IMR-90 (cell line): ENCODE measurements around the gene VPS54. TPM values are rescaled to one million over a fixed set of nuclear protein-coding genes. Genes with fewer than 3 reads are reported as not detected.
"Not testable (repeated sequence)": the region's sequence is repeated elsewhere in the genome, so short reads cannot be mapped to it uniquely, and the experiment has no call there.

Experiments
- ATAC-seq: fragments of 200-7000 bp; cut with Tn5 transposase; 2 replicates; pipeline ENCODE4 v1.9.1; 2020; ENCODE audit warnings: low read depth, mild to moderate bottlenecking, moderate library complexity
- BruUV-seq: library from RNA; stranded (reverse); fragments of 400-500 nt; replicated peaks from 2 replicates; lab custom pipeline; 2021; lab: Mats Ljungman, UMichigan
- CTCF ChIA-PET: fragments of 300-600 bp; formaldehyde crosslinking; extraction: SDS; loops from one replicate; lab custom pipeline; 2021; ENCODE audit warnings: antibody characterized with exemption; lab: Yijun Ruan, JAX
- POLR2A ChIA-PET: fragments of 300-600 bp; sonication (Branson Sonifier 250); formaldehyde crosslinking; loops from one replicate; lab custom pipeline; 2022; ENCODE audit warnings: antibody characterized with exemption; ENCODE audit not compliant: unreplicated experiment; lab: Charles Lee
- DNase-seq: peaks from one replicate; pipeline ENCODE4 v3.0.0; 2013
- H2AFZ ChIP-seq: replicated peaks from 2 replicates; pipeline ENCODE3; 2013; ENCODE audit warnings: low read length, mild to moderate bottlenecking; ENCODE audit not compliant: poor library complexity
- H2AK5ac ChIP-seq: 2 replicates; pipeline ENCODE4 v1.6.1; 2013; ENCODE audit warnings: low read depth, low read length, inconsistent platforms
- H2AK9ac ChIP-seq: replicated peaks from 2 replicates; pipeline ENCODE3; 2013; ENCODE audit warnings: mild to moderate bottlenecking, low read depth, low read length, moderate library complexity; ENCODE audit not compliant: poor library complexity
- H2BK120ac ChIP-seq: 2 replicates; pipeline ENCODE4 v1.6.1; 2013; ENCODE audit warnings: low read depth, low read length, inconsistent platforms
- H2BK15ac ChIP-seq: 3 replicates; pipeline ENCODE4 v1.6.1; 2013; ENCODE audit warnings: low read depth, low read length, inconsistent platforms
- H2BK20ac ChIP-seq: 2 replicates; pipeline ENCODE4 v1.6.1; 2013; ENCODE audit warnings: low read depth, mild to moderate bottlenecking, inconsistent platforms, low read length, moderate library complexity
- H2BK5ac ChIP-seq: 2 replicates; pipeline ENCODE4 v1.6.1; 2013; ENCODE audit warnings: mild to moderate bottlenecking, low read depth, low read length, inconsistent platforms; ENCODE audit not compliant: poor library complexity, severe bottlenecking
- H3K14ac ChIP-seq: replicated peaks from 2 replicates; pipeline ENCODE4 v1.6.1; 2013; ENCODE audit warnings: low read depth, low read length, inconsistent platforms
- H3K18ac ChIP-seq: 2 replicates; pipeline ENCODE4 v1.6.1; 2013; ENCODE audit warnings: low read depth, low read length, control low read depth
- H3K23ac ChIP-seq: 2 replicates; pipeline ENCODE4 v1.6.1; 2013; ENCODE audit warnings: low read depth, low read length, inconsistent platforms
- H3K27ac ChIP-seq: 2 replicates; pipeline ENCODE4 v1.5.1; 2013; ENCODE audit warnings: mild to moderate bottlenecking, control low read depth, low read length; ENCODE audit not compliant: insufficient read depth
- H3K27me3 ChIP-seq: 2 replicates; pipeline ENCODE4 v1.6.1; 2013; ENCODE audit warnings: low read length; ENCODE audit not compliant: control insufficient read depth, insufficient read depth
- H3K36me3 ChIP-seq: 2 replicates; pipeline ENCODE4 v1.6.1; 2013; ENCODE audit warnings: low read length, mixed read lengths; ENCODE audit not compliant: control insufficient read depth, insufficient read depth
- H3K4ac ChIP-seq: 2 replicates; pipeline ENCODE4 v1.6.1; 2013; ENCODE audit warnings: low read depth, low read length, inconsistent platforms
- H3K4me1 ChIP-seq: 2 replicates; pipeline ENCODE4 v1.6.1; 2013; ENCODE audit warnings: low read length, mixed read lengths; ENCODE audit not compliant: control insufficient read depth, insufficient read depth
- H3K4me2 ChIP-seq: 2 replicates; pipeline ENCODE4 v1.6.1; 2013; ENCODE audit warnings: low read depth, mild to moderate bottlenecking, control low read depth, low read length, moderate library complexity
- H3K4me3 ChIP-seq: 2 replicates; pipeline ENCODE4 v1.5.1; 2013; ENCODE audit warnings: low read depth, mild to moderate bottlenecking, control low read depth, low read length, moderate library complexity; ENCODE audit not compliant: insufficient read depth
- H3K56ac ChIP-seq: 2 replicates; pipeline ENCODE4 v1.6.1; 2013; ENCODE audit warnings: low read length, inconsistent platforms; ENCODE audit not compliant: insufficient read depth; ENCODE audit errors: extremely low read depth
- H3K79me1 ChIP-seq, 2 experiments: 2 replicates each; pipeline ENCODE4 v1.6.1; 2013; ENCODE audit warnings: low read length in 2 of 2, inconsistent platforms in 1 of 2, low read depth in 1 of 2
- H3K9ac ChIP-seq: 2 replicates; pipeline ENCODE4 v1.6.1; 2013; ENCODE audit warnings: low read depth, low read length, control low read depth
- H3K9me1 ChIP-seq: 2 replicates; pipeline ENCODE4 v1.6.1; 2013; ENCODE audit warnings: low read length, inconsistent platforms; ENCODE audit not compliant: insufficient read depth
- H3K9me3 ChIP-seq: 2 replicates; pipeline ENCODE4 v1.6.1; 2013; ENCODE audit warnings: low read length; ENCODE audit not compliant: control insufficient read depth, insufficient read depth
- H4K20me1 ChIP-seq: 2 replicates; pipeline ENCODE4 v1.6.1; 2013; ENCODE audit warnings: low read length, inconsistent platforms; ENCODE audit not compliant: insufficient read depth
- H4K5ac ChIP-seq: 2 replicates; pipeline ENCODE4 v1.6.1; 2013; ENCODE audit warnings: mild to moderate bottlenecking, low read depth, low read length, control low read depth
- H4K8ac ChIP-seq, 2 experiments: 2 replicates each; pipeline ENCODE4 v1.6.1; 2013; ENCODE audit warnings: low read depth in 2 of 2, low read length in 2 of 2, control low read depth in 1 of 2, inconsistent platforms in 1 of 2
- H4K91ac ChIP-seq: 2 replicates; pipeline ENCODE4 v1.6.1; 2013; ENCODE audit warnings: low read depth, low read length, inconsistent platforms; ENCODE audit not compliant: insufficient read depth
- BHLHE40 ChIP-seq: fragments of 150-350 bp; IDR thresholded peaks from 2 replicates; pipeline ENCODE4 v1.6.1; 2016; ENCODE audit warnings: mild to moderate bottlenecking, low read depth, low read length
- MAZ ChIP-seq: IDR thresholded peaks from 2 replicates; pipeline ENCODE4 v1.6.1; 2012; ENCODE audit warnings: low read depth, mild to moderate bottlenecking, low read length, improper control_type of control experiment, moderate library complexity, borderline replicate concordance
- RCOR1 ChIP-seq: IDR thresholded peaks from 2 replicates; pipeline ENCODE4 v1.6.1; 2012; ENCODE audit warnings: mild to moderate bottlenecking, low read length, improper control_type of control experiment; ENCODE audit not compliant: insufficient replicate concordance
- WGBS, 2 experiments: methylation state at CpG; one replicate each; pipeline versions ENCODE4 v1.1.5 to v1.1.7; 2013; ENCODE audit warnings: missing lambda C conversion rate in 2 of 2; ENCODE audit not compliant: insufficient read length in 1 of 2; ENCODE audit errors: extremely low coverage in 2 of 2; 5-methylcytosine and 5-hydroxymethylcytosine counted together
- dilution Hi-C: fragments of 300-500 bp; cut with HindIII; formaldehyde crosslinking; loops from one replicate; pipeline ENCODE4 v1.14.3; 2018; ENCODE audit warnings: low sequenced_read_pairs; ENCODE audit not compliant: unreplicated experiment
- in situ Hi-C: fragments of 300-500 bp; cut with MboI; formaldehyde crosslinking; loops from 3 replicates; pipeline ENCODE4 v1.14.3; 2019; ENCODE audit warnings: low sequenced_read_pairs, inconsistent platforms, mixed read lengths
- intact Hi-C: fragments of 100-400 bp; cut with micrococcal nuclease; formaldehyde crosslinking; loops from 2 replicates; pipeline ENCODE4 v1.10.0; 2022
- polyA plus RNA-seq, 3 experiments: library from polyadenylated mRNA; depleted of rRNA; stranded (reverse); fragments of >200 nt; gene quantifications; 2 replicates each; pipeline ENCODE4 v1.2.3, GENCODE V29; 2012; ENCODE audit warnings: low replicate concordance in 1 of 3
- total RNA-seq: library from RNA; depleted of rRNA; stranded (reverse); fragments of >200 nt; gene quantifications from 2 replicates; pipeline ENCODE4 v1.2.3, GENCODE V29; 2012

Gene VPS54
- total and polyA plus RNA-seq, 2 of the 4 experiments (the other 2 are of a cell fraction), result 7.1 to 18.1 TPM

- Histone ChIP-seq H3K18ac (no peak overlapping the region), H2AFZ (no peak overlapping the region), H4K20me1 (peaks cover 7% of the 10 kb centered on the region; the same call in 1 of the 2 replicates), H3K4me3 (no peak overlapping the region), H2BK15ac (no peak overlapping the region), H3K4ac (no peak overlapping the region), H3K56ac (no peak overlapping the region; the same call in 1 of the 2 replicates), H2AK5ac (no peak overlapping the region), H2AK9ac (no peak overlapping the region), H3K23ac (no peak overlapping the region), H2BK120ac (no peak overlapping the region), H3K9ac (no peak overlapping the region), H4K91ac (no peak overlapping the region), H3K79me1 (peaks cover 30 to 36% of the 10 kb centered on the region in 2 experiments), H2BK20ac (no peak overlapping the region), H3K9me1 (no peaks in the 10 kb centered on the region), H4K5ac (no peak overlapping the region), H2BK5ac (no peak overlapping the region), H3K4me1 (no peaks in the 10 kb centered on the region; the same call in 1 of the 2 replicates), H3K4me2 (no peak overlapping the region), H3K36me3 (no peaks in the 10 kb centered on the region), H3K27me3 (no peaks in the 10 kb centered on the region), H4K8ac (no peak overlapping the region), H3K9me3 (no peaks in the 10 kb centered on the region), H3K14ac (no peak overlapping the region), H3K27ac (no peak overlapping the region)
- in situ Hi-C loops, result no loop called here
- BruUV-seq, result no TSS peak
- intact Hi-C loops, result no loop called here
- no CpG with 5 or more reads among the region's 5 CpGs for WGBS, 2 experiments
- ChIA-PET POLR2A (no interaction called here), CTCF (no interaction called here)
- TF ChIP-seq RCOR1 (no peak), BHLHE40 (no peak), MAZ (no peak)
- ATAC-seq (no peak), DNase-seq (no peak)
- dilution Hi-C loops, result no loop called here
These were observed 25.4 kb downstream of the VPS54 start for GRCh38 chr2:63993871-63994270.

GRCh38 chr2:63993130-63993584, 26.1 kb downstream of the VPS54 start:
- in situ Hi-C loops, H3K56ac ChIP-seq, H2BK5ac ChIP-seq, BruUV-seq, H4K91ac ChIP-seq, H2AFZ ChIP-seq, H4K8ac ChIP-seq, H3K27ac ChIP-seq, H2AK5ac ChIP-seq, DNase-seq, H3K4me3 ChIP-seq, H3K27me3 ChIP-seq, H2BK15ac ChIP-seq, H3K36me3 ChIP-seq, H2AK9ac ChIP-seq, POLR2A ChIA-PET, intact Hi-C loops, H3K4me1 ChIP-seq, H3K4me2 ChIP-seq, H2BK120ac ChIP-seq, H3K14ac ChIP-seq, H3K9me3 ChIP-seq, H3K23ac ChIP-seq, H3K4ac ChIP-seq, H3K9ac ChIP-seq, ATAC-seq, H4K20me1 ChIP-seq, H3K18ac ChIP-seq, H2BK20ac ChIP-seq, dilution Hi-C loops, H4K5ac ChIP-seq, H3K9me1 ChIP-seq, CTCF ChIA-PET: not testable (repeated sequence)
- H3K79me1 ChIP-seq, result peaks cover 30 to 40% of the 10 kb centered on the region in 2 experiments
- 78% methylated on average over 4 of the region's 9 CpGs; no CpG with 5 or more reads in 1 of the 2 experiments for WGBS, 2 experiments
